DOHH2 (cell line): ENCODE measurements around the gene DENND11.

ENCODE experiments used
- H3F3A ChIP-seq: fragments of 200-600 bp; sonication (generic), shearing (Covaris generic); 2 replicates; pipeline ENCODE4 v1.6.0; 2016; ENCODE audit warnings: antibody characterized with exemption, mild to moderate bottlenecking; ENCODE audit not compliant: control insufficient read depth, insufficient read depth
- H3K27ac ChIP-seq: fragments of 200-600 bp; sonication (generic); 2 replicates; pipeline ENCODE4 v1.5.1; 2014; ENCODE audit warnings: low read depth, mild to moderate bottlenecking, low read length, moderate library complexity
- H3K27me3 ChIP-seq: fragments of 200-600 bp; sonication (generic); 2 replicates; pipeline ENCODE4 v1.6.1; 2014; ENCODE audit warnings: mild to moderate bottlenecking, low read length, mixed read lengths; ENCODE audit not compliant: control insufficient read depth
- H3K36me3 ChIP-seq: fragments of 200-600 bp; sonication (generic); 2 replicates; pipeline ENCODE4 v1.6.1; 2014; ENCODE audit warnings: mild to moderate bottlenecking, low read length, moderate library complexity, mixed read lengths; ENCODE audit not compliant: control insufficient read depth
- H3K4me1 ChIP-seq: fragments of 200-600 bp; sonication (generic); 2 replicates; pipeline ENCODE4 v1.6.1; 2014; ENCODE audit warnings: mild to moderate bottlenecking, low read length, mixed read lengths; ENCODE audit not compliant: control insufficient read depth
- H3K4me2 ChIP-seq: fragments of 200-600 bp; sonication (generic); 2 replicates; pipeline ENCODE4 v1.6.0; 2014; ENCODE audit warnings: mild to moderate bottlenecking, low read length, moderate library complexity
- H3K4me3 ChIP-seq: fragments of 200-600 bp; sonication (generic); 2 replicates; pipeline ENCODE4 v1.5.1; 2014; ENCODE audit warnings: mild to moderate bottlenecking, low read length, mixed read lengths
- H3K79me2 ChIP-seq: fragments of 200-600 bp; sonication (generic); 2 replicates; pipeline ENCODE4 v1.6.1; 2014; ENCODE audit warnings: mild to moderate bottlenecking, low read length, mixed read lengths; ENCODE audit not compliant: control insufficient read depth
- H3K9me2 ChIP-seq: fragments of 200-600 bp; sonication (generic); replicated peaks from 2 replicates; pipeline ENCODE4 v1.6.1; 2014; ENCODE audit warnings: mild to moderate bottlenecking, low read length, mixed read lengths; ENCODE audit not compliant: control insufficient read depth
- H3K9me3 ChIP-seq: fragments of 200-600 bp; sonication (generic); 2 replicates; pipeline ENCODE4 v1.6.1; 2014; ENCODE audit warnings: antibody characterized with exemption, low read length, mixed read lengths; ENCODE audit not compliant: control insufficient read depth, insufficient read depth
- H4K20me1 ChIP-seq: fragments of 200-600 bp; sonication (generic); 2 replicates; pipeline ENCODE4 v1.6.0; 2014; ENCODE audit warnings: low read depth, mild to moderate bottlenecking, antibody characterized with exemption, low read length, moderate library complexity; ENCODE audit not compliant: control insufficient read depth, insufficient read depth
- EZH2phosphoT487 ChIP-seq: fragments of 200-600 bp; sonication (generic); IDR thresholded peaks from 2 replicates; pipeline ENCODE4 v1.6.1; 2017; ENCODE audit warnings: borderline replicate concordance, mild to moderate bottlenecking, antibody characterized with exemption, low read length, moderate library complexity, mixed read lengths
- TF ChIP-seq, protein P1 (sequence below): fragments of 200-600 bp; sonication (generic); IDR thresholded peaks from one replicate; pipeline ENCODE4 v1.5.1; 2014; ENCODE audit warnings: antibody characterized with exemption, mild to moderate bottlenecking, low read depth, low read length; ENCODE audit not compliant: poor library complexity, severe bottlenecking

DENND11 gene

DNA sequence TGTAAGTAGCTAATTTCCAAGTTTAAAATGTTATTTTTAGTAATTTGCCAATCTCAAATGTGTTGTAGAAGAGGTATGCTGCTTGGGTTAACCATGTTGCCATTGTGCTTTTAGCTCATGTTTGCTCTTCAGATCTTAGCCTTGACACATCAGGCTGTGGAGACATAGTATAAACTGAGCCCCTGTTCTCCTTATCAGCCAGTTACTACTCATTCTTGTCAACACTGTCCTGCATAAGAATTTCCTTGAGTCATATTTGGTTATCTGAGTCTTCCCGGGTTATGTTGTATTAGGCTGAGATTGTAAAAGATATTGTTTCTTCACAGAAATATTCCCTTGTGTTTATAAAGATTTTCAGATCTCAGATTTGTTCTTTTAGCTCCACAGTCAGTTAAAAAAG, 40.3 kb upstream of the DENND11 start:
- H3K36me3 ChIP-seq = peaks cover 90% of the 10 kb centered on the region
- H3K4me1 ChIP-seq = peaks cover 19% of the 10 kb centered on the region
- H3F3A ChIP-seq = peaks cover 3% of the 10 kb centered on the region
- no peaks in the 10 kb centered on the region for H3K9me2 ChIP-seq
- H3K4me2 ChIP-seq = no peak overlapping the region
- H3K4me3 ChIP-seq = no peak overlapping the region
- no peak overlapping the region for H3K27ac ChIP-seq
- TF ChIP-seq EZH2phosphoT487 = no peak
- TF ChIP-seq, protein P1, sequence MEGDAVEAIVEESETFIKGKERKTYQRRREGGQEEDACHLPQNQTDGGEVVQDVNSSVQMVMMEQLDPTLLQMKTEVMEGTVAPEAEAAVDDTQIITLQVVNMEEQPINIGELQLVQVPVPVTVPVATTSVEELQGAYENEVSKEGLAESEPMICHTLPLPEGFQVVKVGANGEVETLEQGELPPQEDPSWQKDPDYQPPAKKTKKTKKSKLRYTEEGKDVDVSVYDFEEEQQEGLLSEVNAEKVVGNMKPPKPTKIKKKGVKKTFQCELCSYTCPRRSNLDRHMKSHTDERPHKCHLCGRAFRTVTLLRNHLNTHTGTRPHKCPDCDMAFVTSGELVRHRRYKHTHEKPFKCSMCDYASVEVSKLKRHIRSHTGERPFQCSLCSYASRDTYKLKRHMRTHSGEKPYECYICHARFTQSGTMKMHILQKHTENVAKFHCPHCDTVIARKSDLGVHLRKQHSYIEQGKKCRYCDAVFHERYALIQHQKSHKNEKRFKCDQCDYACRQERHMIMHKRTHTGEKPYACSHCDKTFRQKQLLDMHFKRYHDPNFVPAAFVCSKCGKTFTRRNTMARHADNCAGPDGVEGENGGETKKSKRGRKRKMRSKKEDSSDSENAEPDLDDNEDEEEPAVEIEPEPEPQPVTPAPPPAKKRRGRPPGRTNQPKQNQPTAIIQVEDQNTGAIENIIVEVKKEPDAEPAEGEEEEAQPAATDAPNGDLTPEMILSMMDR = no peak
- H3K9me3 ChIP-seq = no peaks in the 10 kb centered on the region
- no peaks in the 10 kb centered on the region for H3K27me3 ChIP-seq
- H3K79me2 ChIP-seq = peaks cover 48% of the 10 kb centered on the region
- H4K20me1 ChIP-seq = no peaks in the 10 kb centered on the region

DNA sequence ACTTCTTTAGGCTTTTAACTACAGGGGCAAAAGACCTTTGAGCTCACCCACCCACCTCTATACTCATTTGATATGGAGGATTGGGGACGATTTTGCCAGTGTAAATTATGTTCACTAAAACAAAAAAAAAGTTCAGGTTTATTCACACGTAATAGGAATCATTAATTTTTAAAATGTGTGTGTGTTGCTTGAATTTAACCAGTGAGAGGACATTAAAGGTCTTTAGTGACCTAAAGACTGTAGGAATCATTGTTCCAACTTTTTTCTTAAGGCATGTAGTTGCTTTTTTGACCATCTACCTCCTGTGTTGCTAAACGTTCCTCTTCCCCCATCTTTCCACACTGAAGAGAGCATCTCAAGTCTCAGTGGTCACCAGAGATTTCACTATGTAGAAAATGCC, 37.3 kb upstream of the DENND11 start:
- TF ChIP-seq EZH2phosphoT487 = no peak
- TF ChIP-seq, protein P1 = no peak
- H3K4me2 ChIP-seq = peak overlapping the region; percentile 78
- H3K9me2 ChIP-seq = no peaks in the 10 kb centered on the region
- peaks cover 3% of the 10 kb centered on the region; the same call in 1 of the 2 replicates for H3F3A ChIP-seq
- H3K79me2 ChIP-seq = peaks cover 50% of the 10 kb centered on the region
- H3K4me1 ChIP-seq = peaks cover 25% of the 10 kb centered on the region
- no peaks in the 10 kb centered on the region for H3K27me3 ChIP-seq
- H3K9me3 ChIP-seq = no peaks in the 10 kb centered on the region
- H3K27ac ChIP-seq = no peak overlapping the region
- H3K36me3 ChIP-seq = peaks cover 60% of the 10 kb centered on the region
- peak overlapping the region; percentile 86 for H3K4me3 ChIP-seq
- no peaks in the 10 kb centered on the region for H4K20me1 ChIP-seq

DNA sequence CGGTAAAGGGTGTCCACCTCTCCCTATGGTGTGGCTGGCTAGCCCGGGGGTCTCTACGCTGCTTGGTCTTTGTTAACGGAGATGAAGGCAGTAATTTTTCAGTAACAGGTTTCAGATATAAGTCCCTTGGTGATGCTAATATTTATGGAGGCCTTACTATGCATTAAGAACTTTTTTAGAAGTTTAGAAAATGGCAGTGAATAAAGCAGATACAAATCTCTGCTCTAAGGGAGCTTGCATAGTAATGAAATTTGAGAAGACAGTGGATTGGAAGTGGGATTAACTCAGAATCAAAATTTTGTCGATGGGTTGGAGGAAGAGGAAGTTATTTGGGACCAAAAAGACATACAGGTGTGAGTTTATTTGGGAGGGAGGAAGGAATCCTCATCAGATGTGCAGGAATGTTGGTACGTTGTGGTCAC, 36.6 kb upstream of the DENND11 start:
- TF ChIP-seq, protein P1 = no peak
- TF ChIP-seq EZH2phosphoT487 = no peak
- peaks cover 3% of the 10 kb centered on the region; the same call in 1 of the 2 replicates for H3F3A ChIP-seq
- H3K36me3 ChIP-seq = peaks cover 53% of the 10 kb centered on the region
- peaks cover 50% of the 10 kb centered on the region for H3K79me2 ChIP-seq
- H4K20me1 ChIP-seq = no peaks in the 10 kb centered on the region
- H3K27me3 ChIP-seq = no peaks in the 10 kb centered on the region
- H3K4me3 ChIP-seq = peak overlapping the region; percentile 86
- peak overlapping the region; percentile 67 for H3K27ac ChIP-seq
- no peaks in the 10 kb centered on the region for H3K9me2 ChIP-seq
- peak overlapping the region; percentile 78 for H3K4me2 ChIP-seq
- peaks cover 25% of the 10 kb centered on the region for H3K4me1 ChIP-seq
- H3K9me3 ChIP-seq = no peaks in the 10 kb centered on the region
